Gastrocnemius medialis (tissue), 4 donors: ENCODE results near the gene DYNC2LI1.

Source experiments
- POLR2A ChIP-seq, 2 donors: fragments of 450-650 bp; IDR thresholded peaks; one replicate each; pipeline ENCODE4 v1.6.1; 2017; ENCODE audit warnings: antibody characterized with exemption in 2 of 2, mild to moderate bottlenecking in 2 of 2, moderate library complexity in 2 of 2
- TF ChIP-seq, protein P1 (sequence below), 5 experiments: fragments of 450-650 bp in 3 of 5; fragments of 200-600 bp in 2 of 5; sonication (generic) in 2 of 5; IDR thresholded peaks in 4 of 5; conservative IDR thresholded peaks in 1 of 5; 1 replicate in 4 of 5; 2 replicates in 1 of 5; pipeline ENCODE4 v1.5.1; 2016 to 2019; ENCODE audit warnings: antibody characterized with exemption in 5 of 5, mild to moderate bottlenecking in 3 of 5, moderate library complexity in 3 of 5

DNA sequence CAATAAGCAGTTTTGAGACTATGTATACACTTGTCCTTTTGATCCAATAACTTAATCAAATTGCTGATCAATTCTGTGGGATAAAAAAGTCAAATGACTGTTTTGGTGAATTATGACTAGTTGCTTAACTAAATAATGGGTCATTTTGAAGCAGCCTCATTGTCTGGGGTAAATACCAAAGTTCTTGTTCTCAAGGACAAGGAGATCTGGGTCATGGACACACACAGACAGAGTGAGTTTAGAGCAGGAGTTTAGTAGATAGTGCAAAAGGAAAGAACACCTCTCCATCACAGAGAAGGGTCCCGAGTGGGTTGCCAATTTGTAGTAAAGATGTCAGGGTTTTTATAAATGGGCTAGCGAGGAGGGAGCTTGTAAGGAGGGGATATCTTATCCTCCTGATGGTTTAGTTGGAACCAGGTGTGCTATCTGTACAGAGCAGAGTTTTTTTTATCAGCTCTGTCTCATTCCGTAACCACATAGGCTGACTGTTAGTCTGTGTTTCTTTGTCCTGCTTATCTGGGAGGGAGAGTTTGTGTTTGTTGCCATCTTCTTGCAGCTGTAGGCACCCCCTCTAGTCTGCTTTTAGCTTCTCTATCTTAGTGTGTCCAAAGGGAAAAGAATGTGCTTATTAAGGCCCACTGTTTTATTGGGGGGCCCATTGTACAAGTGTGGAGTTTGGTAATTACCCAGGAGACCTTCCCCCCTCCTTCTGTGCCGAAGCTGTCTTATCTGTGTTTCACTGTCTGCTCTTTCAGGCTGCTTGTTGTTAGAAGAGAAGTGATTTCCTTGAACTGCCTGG is 48.9 kb upstream of the DYNC2LI1 start:
- TF ChIP-seq, protein P1, sequence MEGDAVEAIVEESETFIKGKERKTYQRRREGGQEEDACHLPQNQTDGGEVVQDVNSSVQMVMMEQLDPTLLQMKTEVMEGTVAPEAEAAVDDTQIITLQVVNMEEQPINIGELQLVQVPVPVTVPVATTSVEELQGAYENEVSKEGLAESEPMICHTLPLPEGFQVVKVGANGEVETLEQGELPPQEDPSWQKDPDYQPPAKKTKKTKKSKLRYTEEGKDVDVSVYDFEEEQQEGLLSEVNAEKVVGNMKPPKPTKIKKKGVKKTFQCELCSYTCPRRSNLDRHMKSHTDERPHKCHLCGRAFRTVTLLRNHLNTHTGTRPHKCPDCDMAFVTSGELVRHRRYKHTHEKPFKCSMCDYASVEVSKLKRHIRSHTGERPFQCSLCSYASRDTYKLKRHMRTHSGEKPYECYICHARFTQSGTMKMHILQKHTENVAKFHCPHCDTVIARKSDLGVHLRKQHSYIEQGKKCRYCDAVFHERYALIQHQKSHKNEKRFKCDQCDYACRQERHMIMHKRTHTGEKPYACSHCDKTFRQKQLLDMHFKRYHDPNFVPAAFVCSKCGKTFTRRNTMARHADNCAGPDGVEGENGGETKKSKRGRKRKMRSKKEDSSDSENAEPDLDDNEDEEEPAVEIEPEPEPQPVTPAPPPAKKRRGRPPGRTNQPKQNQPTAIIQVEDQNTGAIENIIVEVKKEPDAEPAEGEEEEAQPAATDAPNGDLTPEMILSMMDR (IDR thresholded peaks at IDR 0.05 in 4 of 5, conservative IDR thresholded peaks at IDR 0.05 in 1 of 5): no peak
- TF ChIP-seq POLR2A (IDR thresholded peaks at IDR 0.05): no peak
